ENCODE results near the gene AMBRA1.
"Not testable (repeated sequence)": the region's sequence is repeated elsewhere in the genome, so short reads cannot be mapped to it uniquely, and the experiment has no call there.

AMBRA1 gene

DNA sequence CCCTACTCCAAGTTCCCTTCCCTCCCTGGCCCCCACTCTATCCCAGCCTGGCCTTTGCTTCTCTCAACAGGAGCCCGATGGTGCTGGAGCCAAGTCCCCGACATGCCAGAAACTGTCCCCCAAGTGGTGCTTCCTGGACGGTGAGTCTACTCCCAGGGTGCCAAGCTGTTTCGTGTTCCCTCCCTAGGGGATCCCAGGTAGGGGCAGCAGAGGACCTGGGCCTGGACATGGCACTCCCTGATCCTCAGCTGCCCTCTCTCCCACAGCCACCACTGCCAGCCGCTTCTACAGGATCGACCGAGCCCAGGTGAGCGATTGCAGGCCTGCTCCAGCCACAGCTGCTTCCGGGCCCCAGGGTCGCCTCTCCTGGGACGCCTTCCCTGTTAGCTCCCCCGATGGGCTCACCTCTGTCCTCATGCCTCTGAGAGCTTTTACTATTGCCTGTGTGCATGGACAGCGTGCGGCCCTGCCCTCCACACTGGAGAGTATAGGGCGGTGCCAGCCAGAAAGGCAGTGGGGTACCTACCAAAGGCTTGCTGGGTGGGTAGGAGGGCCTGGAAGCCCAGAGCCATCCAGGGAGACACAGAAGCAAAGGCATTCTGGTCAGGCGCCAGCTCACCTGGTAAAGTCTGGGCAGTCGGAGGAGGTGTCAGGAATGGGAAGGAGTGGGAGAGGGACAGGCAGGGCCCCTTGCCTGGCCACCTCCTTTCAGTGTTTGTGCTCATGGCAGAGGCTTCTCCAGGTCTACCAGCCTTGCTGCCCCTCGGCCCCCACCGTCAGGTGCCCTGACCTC lies 217.4 kb downstream of the AMBRA1 start:
- H2AFZ ChIP-seq (ENCODE audit: low read depth): no peak overlapping the region
- no peaks in the 10 kb centered on the region for H3K27me3 ChIP-seq (ENCODE audit: insufficient read depth, low read depth)
- H3K4me2 ChIP-seq: no peak overlapping the region
- no peaks in the 10 kb centered on the region for H3K36me3 ChIP-seq (ENCODE audit: insufficient read depth)
- H3K27ac ChIP-seq: no peak overlapping the region
- TF ChIP-seq, protein P1, sequence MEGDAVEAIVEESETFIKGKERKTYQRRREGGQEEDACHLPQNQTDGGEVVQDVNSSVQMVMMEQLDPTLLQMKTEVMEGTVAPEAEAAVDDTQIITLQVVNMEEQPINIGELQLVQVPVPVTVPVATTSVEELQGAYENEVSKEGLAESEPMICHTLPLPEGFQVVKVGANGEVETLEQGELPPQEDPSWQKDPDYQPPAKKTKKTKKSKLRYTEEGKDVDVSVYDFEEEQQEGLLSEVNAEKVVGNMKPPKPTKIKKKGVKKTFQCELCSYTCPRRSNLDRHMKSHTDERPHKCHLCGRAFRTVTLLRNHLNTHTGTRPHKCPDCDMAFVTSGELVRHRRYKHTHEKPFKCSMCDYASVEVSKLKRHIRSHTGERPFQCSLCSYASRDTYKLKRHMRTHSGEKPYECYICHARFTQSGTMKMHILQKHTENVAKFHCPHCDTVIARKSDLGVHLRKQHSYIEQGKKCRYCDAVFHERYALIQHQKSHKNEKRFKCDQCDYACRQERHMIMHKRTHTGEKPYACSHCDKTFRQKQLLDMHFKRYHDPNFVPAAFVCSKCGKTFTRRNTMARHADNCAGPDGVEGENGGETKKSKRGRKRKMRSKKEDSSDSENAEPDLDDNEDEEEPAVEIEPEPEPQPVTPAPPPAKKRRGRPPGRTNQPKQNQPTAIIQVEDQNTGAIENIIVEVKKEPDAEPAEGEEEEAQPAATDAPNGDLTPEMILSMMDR (conservative IDR thresholded peaks at IDR 0.05; ENCODE audit: low read depth, low read length): no peak
- H4K20me1 ChIP-seq (ENCODE audit: insufficient read depth): no peaks in the 10 kb centered on the region
- H3K4me3 ChIP-seq (IDR thresholded peaks at IDR 0.05; ENCODE audit: insufficient read depth, low read depth, low read length): no peak overlapping the region
- no peaks in the 10 kb centered on the region for H3K79me2 ChIP-seq (ENCODE audit: insufficient read depth, low read depth)
- no peak overlapping the region for H3K9ac ChIP-seq
- peaks cover 9% of the 10 kb centered on the region for H3K4me1 ChIP-seq (ENCODE audit: low read depth, poor library complexity, severe bottlenecking)

DNA sequence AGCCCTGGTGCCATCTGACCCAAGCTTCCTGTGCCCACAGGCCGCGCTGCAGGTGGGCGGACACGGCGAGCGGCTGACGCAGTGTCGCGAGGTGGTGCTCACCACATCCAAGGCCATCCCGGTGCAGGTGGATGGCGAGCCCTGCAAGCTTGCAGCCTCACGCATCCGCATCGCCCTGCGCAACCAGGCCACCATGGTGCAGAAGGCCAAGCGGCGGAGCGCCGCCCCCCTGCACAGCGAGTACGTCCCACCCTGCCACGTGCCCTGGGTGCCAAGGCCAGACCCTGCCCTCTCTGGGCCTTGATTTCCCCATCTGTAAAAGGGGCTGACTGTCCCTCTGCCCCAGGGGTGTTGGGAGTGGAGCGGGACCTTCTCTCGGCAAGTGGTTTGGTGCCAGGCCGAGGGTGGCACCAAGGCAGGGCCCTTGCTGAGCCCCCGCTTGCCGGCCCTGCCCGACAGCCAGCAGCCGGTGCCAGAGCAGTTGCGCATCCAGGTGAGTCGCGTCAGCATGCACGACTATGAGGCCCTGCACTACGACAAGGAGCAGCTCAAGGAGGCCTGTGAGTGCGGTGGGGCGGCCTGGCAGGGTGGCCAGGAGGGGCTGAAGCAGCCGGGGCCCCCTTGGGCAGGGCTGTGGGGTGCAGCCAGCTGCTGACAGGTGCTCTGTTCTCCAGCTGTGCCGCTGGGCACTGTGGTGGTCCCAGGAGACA lies 218.3 kb downstream of the AMBRA1 start:
- H2AFZ ChIP-seq (ENCODE audit: low read depth): no peak overlapping the region
- H3K36me3 ChIP-seq (ENCODE audit: insufficient read depth): no peaks in the 10 kb centered on the region
- H3K79me2 ChIP-seq (ENCODE audit: insufficient read depth, low read depth): no peaks in the 10 kb centered on the region
- H3K4me2 ChIP-seq: no peak overlapping the region
- peaks cover 9% of the 10 kb centered on the region for H3K4me1 ChIP-seq (ENCODE audit: low read depth, poor library complexity, severe bottlenecking)
- H4K20me1 ChIP-seq (ENCODE audit: insufficient read depth): no peaks in the 10 kb centered on the region
- H3K27me3 ChIP-seq (ENCODE audit: insufficient read depth, low read depth): no peaks in the 10 kb centered on the region
- no peak overlapping the region for H3K9ac ChIP-seq
- H3K4me3 ChIP-seq (IDR thresholded peaks at IDR 0.05; ENCODE audit: insufficient read depth, low read depth, low read length): no peak overlapping the region
- TF ChIP-seq, protein P1 (conservative IDR thresholded peaks at IDR 0.05; ENCODE audit: low read depth, low read length): no peak
- no peak overlapping the region for H3K27ac ChIP-seq

DNA sequence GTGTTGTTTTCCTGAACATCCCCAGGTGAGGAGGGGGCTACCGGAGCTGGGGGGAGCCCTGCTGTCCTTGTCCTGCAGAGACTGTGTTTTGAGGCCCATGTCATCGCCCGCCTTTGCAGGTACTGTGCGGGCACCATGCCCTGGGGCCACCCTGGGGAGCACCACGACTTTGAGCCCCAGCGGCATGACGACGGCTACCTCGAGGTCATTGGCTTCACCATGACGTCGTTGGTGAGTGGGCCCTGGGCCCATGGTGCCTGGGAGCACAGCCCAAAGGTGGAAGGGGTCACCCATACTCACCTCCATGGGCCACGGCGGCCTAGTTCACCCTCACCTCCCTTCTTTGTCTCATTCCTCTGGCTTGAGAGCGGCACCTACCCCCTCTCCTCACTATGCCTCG lies 219.0 kb downstream of the AMBRA1 start:
- Histone ChIP-seq H3K4me1 (ENCODE audit: low read depth, poor library complexity, severe bottlenecking) (peaks cover 5% of the 10 kb centered on the region), H3K4me3 (IDR thresholded peaks at IDR 0.05; ENCODE audit: insufficient read depth, low read depth, low read length) (no peak overlapping the region), H3K36me3 (ENCODE audit: insufficient read depth) (no peaks in the 10 kb centered on the region), H3K27me3 (ENCODE audit: insufficient read depth, low read depth) (no peaks in the 10 kb centered on the region), H3K79me2 (ENCODE audit: insufficient read depth, low read depth) (no peaks in the 10 kb centered on the region), H3K9ac (no peak overlapping the region), H3K4me2 (no peak overlapping the region), H4K20me1 (ENCODE audit: insufficient read depth) (no peaks in the 10 kb centered on the region), H2AFZ (ENCODE audit: low read depth) (no peak overlapping the region), H3K27ac (no peak overlapping the region)
- TF ChIP-seq, protein P1 (conservative IDR thresholded peaks at IDR 0.05; ENCODE audit: low read depth, low read length): no peak

DNA sequence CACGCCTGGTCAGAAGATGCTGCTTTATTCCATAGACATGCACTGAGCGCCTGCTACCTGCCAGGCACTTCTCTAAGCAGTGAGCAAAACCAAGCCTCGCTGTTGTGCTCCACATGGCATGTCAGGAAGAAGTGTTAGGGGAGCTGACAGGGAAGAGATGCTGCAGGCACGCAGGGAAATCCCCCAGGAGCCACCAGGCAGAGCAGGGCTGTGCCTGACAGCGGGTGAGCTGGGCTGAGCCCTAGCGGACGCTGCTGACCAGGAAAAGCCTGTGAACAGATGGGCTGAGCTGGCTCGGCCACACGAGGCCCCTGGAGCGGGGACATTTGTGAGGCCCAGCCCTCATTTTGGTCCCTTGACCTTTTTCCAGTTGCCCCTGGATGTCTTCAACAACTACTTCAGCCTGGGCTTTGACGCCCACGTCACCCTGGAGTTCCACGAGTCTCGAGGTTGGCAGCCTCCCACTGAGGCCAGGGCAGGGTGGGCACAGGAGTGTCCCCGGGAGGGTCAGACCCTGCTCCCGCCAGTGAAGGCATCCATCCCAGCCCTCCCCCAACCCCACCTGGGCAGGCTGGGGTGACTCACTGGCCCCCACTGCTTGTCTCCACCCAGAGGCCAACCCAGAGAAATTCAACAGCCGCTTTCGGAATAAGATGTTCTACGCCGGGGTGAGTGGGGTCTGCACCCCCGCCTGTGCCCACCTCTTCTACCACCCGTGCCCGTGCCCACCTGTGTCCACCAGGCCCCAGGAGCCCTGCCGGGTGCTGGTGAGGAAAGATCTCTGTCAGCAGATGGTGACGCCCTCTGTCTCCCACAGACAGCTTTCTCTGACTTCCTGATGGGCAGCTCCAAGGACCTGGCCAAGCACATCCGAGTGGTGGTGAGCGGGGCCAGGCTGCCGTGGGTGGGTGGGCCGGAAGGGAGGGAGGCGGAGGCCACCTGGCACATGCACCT lies 219.8 kb downstream of the AMBRA1 start:
- TF ChIP-seq, protein P1 (conservative IDR thresholded peaks at IDR 0.05; ENCODE audit: low read depth, low read length): no peak

DNA sequence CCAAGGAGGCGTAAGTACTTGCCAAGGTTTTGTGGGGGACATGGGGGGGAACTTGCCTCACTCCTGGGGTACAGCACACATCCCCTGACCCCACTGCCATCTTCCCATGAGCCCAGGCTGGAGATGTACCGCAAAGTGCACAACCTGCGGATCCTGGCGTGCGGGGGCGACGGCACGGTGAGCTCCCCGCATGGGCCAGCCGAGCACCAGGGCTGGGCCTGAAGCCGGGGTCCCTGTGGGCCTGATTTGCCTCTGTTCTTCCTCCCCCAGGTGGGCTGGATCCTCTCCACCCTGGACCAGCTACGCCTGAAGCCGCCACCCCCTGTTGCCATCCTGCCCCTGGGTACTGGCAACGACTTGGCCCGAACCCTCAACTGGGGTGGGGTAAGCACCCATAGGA lies 221.3 kb downstream of the AMBRA1 start:
- H3K4me1 ChIP-seq (ENCODE audit: low read depth, poor library complexity, severe bottlenecking); H3K4me3 ChIP-seq (IDR thresholded peaks at IDR 0.05; ENCODE audit: insufficient read depth, low read depth, low read length); H3K9ac ChIP-seq; H4K20me1 ChIP-seq (ENCODE audit: insufficient read depth); H3K36me3 ChIP-seq (ENCODE audit: insufficient read depth); H3K79me2 ChIP-seq (ENCODE audit: insufficient read depth, low read depth); H3K4me2 ChIP-seq; H2AFZ ChIP-seq (ENCODE audit: low read depth); H3K27me3 ChIP-seq (ENCODE audit: insufficient read depth, low read depth); H3K27ac ChIP-seq: not testable (repeated sequence)

More for the DNA sequence above, 219.8 kb downstream of the AMBRA1 start:
- Histone ChIP-seq H3K27me3 (ENCODE audit: insufficient read depth, low read depth) (no peaks in the 10 kb centered on the region), H3K79me2 (ENCODE audit: insufficient read depth, low read depth) (no peaks in the 10 kb centered on the region), H3K27ac (no peak overlapping the region), H3K9ac (no peak overlapping the region), H3K4me3 (IDR thresholded peaks at IDR 0.05; ENCODE audit: insufficient read depth, low read depth, low read length) (no peak overlapping the region), H3K4me1 (ENCODE audit: low read depth, poor library complexity, severe bottlenecking) (peaks cover 2% of the 10 kb centered on the region), H4K20me1 (ENCODE audit: insufficient read depth) (no peaks in the 10 kb centered on the region), H2AFZ (ENCODE audit: low read depth) (no peak overlapping the region), H3K4me2 (no peak overlapping the region), H3K36me3 (ENCODE audit: insufficient read depth) (no peaks in the 10 kb centered on the region)

Data from KMS-11 (cell line).